Mammary epithelial cell (primary cell): ENCODE results near the gene KCND1.

Experiments used
- EZH2 ChIP-seq: IDR thresholded peaks from 2 replicates; pipeline ENCODE4 v1.6.1; 2012; ENCODE audit warnings: low read length, inconsistent platforms, borderline replicate concordance
- TF ChIP-seq, protein P1 (sequence below), 2 donors: IDR thresholded peaks in 1 of 2; conservative IDR thresholded peaks in 1 of 2; 2 replicates each; pipeline ENCODE4 v1.5.1; 2011 to 2012; ENCODE audit warnings: inconsistent platforms in 2 of 2, low read length in 2 of 2, mild to moderate bottlenecking in 2 of 2, control low read depth in 1 of 2, low read depth in 1 of 2; ENCODE audit not compliant: insufficient read depth in 1 of 2; ENCODE audit errors: extremely low read depth in 1 of 2

DNA sequence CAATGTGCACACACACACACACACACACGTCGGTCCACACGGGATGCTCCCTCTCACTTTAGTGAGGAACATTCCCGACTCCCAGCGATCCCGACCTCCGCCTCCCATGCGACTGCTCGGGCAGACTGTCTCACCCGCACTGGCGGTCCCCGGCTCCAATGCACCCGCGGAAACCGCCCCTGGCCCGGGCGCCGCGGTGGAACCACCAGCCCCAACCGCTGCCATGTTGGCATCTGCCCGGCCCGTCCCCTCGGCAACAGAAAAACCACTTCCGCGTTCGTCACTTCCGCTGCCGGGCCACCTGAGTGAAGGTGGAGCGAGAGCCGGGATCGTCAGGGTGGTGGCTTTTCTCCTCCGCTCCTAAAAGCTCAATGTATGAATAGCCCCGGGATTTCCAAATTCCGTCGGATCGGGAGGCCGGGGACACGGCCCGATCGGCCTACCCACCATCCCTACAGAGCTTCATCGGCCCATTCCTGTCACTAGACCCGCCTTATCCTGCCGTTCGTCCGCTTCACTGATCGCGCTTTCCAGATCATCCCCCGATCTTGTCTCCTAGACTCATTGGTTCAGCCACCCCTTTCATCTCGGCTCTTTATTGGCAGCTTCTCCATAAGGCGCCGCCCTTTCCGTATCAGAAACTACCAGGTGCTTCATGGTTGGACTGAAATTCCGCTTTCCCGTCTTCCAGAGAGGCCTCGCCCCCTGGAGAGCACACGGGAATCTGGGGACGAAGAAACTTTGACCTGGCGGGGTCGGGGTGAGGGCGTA, 60.0 kb downstream of the KCND1 start, which contains the start of gene SLC35A2:
- TF ChIP-seq EZH2, result no peak
- TF ChIP-seq, protein P1, sequence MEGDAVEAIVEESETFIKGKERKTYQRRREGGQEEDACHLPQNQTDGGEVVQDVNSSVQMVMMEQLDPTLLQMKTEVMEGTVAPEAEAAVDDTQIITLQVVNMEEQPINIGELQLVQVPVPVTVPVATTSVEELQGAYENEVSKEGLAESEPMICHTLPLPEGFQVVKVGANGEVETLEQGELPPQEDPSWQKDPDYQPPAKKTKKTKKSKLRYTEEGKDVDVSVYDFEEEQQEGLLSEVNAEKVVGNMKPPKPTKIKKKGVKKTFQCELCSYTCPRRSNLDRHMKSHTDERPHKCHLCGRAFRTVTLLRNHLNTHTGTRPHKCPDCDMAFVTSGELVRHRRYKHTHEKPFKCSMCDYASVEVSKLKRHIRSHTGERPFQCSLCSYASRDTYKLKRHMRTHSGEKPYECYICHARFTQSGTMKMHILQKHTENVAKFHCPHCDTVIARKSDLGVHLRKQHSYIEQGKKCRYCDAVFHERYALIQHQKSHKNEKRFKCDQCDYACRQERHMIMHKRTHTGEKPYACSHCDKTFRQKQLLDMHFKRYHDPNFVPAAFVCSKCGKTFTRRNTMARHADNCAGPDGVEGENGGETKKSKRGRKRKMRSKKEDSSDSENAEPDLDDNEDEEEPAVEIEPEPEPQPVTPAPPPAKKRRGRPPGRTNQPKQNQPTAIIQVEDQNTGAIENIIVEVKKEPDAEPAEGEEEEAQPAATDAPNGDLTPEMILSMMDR (conservative IDR thresholded peaks at IDR 0.05 in 1 of 2, IDR thresholded peaks at IDR 0.05 in 1 of 2; ENCODE audit: extremely low read depth in 1 of 2, insufficient read depth in 1 of 2, low read depth in 1 of 2, low read length in 2 of 2), result no peak
